Uterus (tissue), 2 donors: ENCODE results near the gene NRSN2.

ENCODE experiments used
- CTCF ChIP-seq, 4 experiments: fragments of 200-600 bp in 2 of 4; fragments of 450-650 bp in 2 of 4; sonication (generic) in 2 of 4; IDR thresholded peaks; one replicate each; pipeline ENCODE4 v1.5.1; 2016 to 2019; ENCODE audit warnings: antibody characterized with exemption in 4 of 4, mild to moderate bottlenecking in 2 of 4, moderate library complexity in 1 of 4
- POLR2A ChIP-seq, 2 donors: fragments of 450-650 bp; IDR thresholded peaks; one replicate each; pipeline ENCODE4 v1.6.1; 2016; ENCODE audit warnings: antibody characterized with exemption in 2 of 2, mild to moderate bottlenecking in 1 of 2, moderate library complexity in 1 of 2

DNA sequence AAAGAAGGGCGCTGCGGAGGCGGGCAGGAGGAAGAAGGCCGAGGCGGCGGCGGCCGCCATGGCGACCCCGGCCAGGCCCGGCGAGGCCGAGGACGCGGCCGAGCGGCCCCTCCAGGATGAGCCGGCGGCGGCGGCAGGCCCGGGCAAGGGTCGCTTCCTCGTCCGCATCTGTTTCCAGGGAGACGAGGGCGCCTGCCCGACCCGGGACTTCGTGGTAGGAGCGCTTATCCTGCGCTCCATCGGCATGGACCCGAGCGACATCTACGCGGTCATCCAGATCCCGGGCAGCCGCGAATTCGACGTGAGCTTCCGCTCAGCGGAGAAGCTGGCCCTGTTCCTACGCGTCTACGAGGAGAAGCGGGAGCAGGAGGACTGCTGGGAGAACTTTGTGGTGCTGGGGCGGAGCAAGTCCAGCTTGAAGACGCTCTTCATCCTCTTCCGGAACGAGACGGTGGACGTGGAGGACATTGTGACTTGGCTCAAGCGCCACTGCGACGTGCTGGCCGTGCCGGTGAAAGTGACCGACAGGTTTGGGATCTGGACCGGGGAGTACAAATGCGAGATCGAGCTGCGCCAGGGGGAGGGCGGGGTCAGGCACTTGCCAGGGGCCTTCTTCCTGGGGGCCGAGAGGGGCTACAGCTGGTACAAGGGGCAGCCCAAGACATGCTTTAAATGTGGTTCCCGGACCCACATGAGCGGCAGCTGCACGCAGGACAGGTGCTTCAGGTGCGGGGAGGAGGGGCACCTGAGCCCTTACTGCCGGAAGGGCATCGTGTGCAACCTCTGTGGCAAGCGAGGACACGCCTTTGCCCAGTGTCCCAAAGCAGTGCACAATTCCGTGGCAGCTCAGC is 48.8 kb upstream of the NRSN2 start:
- TF ChIP-seq POLR2A (IDR thresholded peaks at IDR 0.05) = no peak
- TF ChIP-seq CTCF (IDR thresholded peaks at IDR 0.05) = no peak
